ENCODE measurements around the gene SAT1.

SAT1 gene

DNA sequence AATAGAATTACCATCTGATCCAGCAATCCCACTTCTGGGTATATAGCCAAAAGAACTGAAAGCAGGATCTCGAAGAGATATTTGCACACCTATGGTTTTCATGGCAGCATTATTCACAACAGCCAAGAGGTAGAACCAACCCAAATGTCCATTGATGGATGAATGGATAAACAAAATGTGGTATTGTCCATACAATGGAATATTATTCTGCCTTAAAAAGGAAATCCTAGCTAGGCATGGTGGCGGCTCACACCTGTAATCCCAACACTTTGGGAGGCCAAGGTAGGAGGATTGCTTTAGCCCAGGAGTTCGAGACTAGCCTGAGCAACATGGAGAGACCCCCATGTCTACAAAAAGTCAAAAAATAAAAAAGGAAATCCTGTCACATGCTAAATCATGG lies 27.3 kb downstream of the SAT1 start:
- no peak for DNase-seq (ENCODE audit: low read depth in 2 of 2)

GRCh38 chrX:23811108-23811651 lies 28.2 kb downstream of the SAT1 start:
- DNase-seq (ENCODE audit: low read depth in 2 of 2): no peak

DNA sequence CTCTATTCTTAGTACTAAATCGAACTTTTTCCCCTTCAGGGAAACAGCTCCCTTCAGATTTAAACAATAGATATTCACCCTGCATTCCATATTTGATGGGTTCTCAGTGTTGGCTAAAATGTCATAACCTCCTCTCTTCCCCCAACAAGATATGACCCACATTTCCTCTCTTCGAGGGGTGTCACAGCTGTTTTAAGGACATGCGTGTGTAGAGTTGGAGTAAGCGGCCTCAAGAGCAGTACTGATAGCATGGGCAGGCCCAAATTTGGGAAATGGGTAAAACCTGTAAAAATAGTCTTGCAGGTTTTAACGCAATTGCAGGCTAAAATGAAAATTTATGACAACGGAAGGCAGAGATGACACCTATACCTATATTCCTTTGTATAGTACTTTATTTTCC lies 28.7 kb downstream of the SAT1 start:
- DNase-seq (ENCODE audit: low read depth in 2 of 2): no peak

DNA sequence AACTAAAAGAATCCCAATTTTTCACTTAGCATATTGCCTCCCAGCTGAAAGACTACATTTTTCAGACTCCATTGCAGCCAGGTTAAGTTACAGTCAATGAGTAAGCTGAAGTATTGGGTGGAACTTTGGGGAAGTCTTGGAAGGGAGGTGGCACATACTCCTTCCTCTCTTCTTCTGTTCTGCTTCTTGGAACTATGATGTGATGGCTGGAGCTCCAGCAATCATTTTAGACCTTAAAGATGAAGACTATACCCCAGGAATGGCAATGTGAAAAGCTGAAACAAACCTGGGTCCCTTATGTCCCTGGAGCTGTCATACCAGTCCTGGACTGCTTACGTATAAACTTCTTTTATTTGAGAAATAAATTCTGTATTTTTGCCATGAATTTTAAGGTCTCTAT lies 30.8 kb downstream of the SAT1 start:
- no peak for DNase-seq (ENCODE audit: low read depth in 2 of 2)

GRCh38 chrX:23815376-23815775 lies 32.4 kb downstream of the SAT1 start:
- no peak for DNase-seq (ENCODE audit: low read depth in 2 of 2)

GRCh38 chrX:23816179-23816578 lies 33.2 kb downstream of the SAT1 start:
- DNase-seq (ENCODE audit: low read depth in 2 of 2): no peak

DNA sequence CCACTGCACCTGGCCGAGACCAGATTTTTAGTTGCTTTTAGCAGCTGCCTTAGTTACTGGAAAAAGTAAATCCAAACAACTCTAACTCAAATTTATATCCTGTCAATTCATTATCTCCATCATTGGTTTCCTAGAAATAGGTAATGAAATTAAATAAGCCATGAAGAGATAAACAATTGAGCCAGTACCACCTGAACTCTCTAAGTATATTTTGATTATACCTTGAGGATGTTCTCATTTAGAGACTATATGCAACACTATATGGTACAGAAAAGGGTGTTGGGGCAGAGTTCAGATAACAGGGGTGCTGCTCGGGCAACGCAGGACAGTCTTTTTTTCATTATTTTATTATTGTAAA lies 35.0 kb downstream of the SAT1 start:
- DNase-seq (ENCODE audit: low read depth in 2 of 2): no peak

DNA sequence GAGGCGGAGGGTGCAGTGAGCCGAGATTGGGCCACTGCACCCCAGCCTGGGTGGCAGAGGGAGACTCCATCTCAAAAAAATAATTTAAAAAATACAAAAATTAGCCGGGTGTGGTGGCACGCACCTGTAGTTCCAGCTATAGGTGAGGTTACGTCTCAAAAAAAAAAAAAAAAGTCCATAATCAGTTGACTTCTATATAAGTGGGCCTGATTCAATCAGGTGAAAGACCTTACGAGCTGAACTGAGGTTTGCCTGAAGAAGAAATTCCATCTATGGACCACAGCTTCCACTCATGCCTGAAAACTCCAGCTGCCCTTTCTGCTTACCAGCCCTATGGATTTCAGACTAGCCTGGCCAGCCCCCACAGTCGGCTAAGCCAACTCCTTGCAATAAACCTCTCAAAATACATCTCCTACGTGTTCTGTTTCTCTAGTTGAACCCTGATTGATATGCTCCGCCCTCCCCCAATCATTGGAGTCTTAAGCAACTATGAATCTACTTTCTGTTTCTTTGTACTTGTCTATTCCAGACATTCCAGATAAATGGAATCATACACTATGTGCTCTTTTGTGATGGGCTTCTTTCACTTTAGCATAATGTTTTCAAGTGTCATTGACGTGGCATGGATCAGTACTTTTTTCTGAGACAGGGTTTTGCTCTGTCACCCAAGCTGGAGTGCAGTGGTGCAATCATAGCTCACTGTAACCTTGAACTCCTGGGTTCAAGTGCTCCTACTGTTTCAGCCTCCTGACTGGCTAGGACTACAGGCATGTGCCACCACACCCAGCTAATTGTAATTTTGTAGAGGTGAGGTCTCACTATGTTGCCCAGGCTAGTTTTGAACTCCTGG lies 36.6 kb downstream of the SAT1 start:
- no peak for DNase-seq (ENCODE audit: low read depth in 2 of 2)

GRCh38 chrX:23820235-23820782 lies 37.3 kb downstream of the SAT1 start:
- no peak for DNase-seq (ENCODE audit: low read depth in 2 of 2)

DNA sequence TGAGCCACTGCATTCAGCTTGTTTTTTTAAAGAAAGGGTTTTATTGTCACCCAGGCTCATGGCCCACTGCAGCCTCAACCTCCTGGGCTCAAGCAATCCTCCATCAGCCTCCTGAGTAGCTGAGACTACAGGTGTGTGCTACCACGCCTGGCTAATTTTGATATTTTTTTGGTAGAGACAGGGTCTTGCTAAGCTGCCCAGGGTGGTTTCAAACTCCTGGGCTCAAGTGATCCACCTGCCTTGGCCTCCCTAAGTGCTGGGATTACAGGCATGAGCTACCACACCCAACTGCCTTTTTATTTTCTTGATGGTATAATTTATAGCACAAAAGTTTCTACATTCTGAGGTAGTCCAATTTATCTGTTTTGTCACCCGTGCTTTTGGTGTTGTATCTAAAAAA lies 38.9 kb downstream of the SAT1 start:
- DNase-seq (ENCODE audit: low read depth in 2 of 2): no peak

DNA sequence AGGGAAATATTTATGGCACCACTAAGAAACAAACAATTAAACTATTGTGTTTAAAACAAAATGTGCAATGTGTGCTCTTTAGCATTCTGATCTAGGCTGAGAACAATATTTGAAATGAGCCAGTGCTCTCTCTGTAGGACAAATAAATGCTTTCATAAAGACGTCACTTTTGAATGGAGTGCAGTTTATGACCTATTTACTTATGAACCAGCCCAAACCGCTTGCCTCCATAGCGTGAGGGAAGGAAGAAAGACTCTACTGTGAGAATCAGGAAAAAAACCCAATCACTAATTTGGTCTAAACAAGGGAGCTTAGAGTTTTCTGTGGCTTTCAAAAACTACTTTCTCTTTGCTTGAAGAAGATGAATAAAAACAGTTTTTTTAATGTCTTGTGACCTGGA lies 39.4 kb downstream of the SAT1 start:
- DNase-seq (ENCODE audit: low read depth in 2 of 2): no peak

- DNase-seq (ENCODE audit: low read depth in 2 of 2): no peak
These were observed 39.9 kb downstream of the SAT1 start for GRCh38 chrX:23822841-23823240.

DNA sequence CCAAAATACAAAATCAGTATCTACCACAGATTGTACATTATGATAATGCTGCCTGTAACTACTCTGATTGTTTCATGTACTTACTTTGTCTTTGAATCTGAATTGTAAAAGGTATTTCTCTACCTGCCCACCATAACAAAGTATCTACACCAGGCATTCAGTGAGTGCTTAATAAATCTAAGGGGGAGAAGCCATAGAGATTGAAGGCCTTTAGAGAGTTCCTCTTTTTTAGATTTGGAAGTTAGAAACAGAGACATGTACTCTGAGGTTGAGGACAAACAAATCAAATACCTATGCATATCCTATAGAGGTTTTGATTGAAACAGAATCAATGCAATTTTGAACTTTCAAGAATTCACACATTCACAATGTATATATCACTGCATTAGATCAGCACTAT lies 42.7 kb downstream of the SAT1 start:
- DNase-seq (ENCODE audit: low read depth in 2 of 2): no peak

DNA sequence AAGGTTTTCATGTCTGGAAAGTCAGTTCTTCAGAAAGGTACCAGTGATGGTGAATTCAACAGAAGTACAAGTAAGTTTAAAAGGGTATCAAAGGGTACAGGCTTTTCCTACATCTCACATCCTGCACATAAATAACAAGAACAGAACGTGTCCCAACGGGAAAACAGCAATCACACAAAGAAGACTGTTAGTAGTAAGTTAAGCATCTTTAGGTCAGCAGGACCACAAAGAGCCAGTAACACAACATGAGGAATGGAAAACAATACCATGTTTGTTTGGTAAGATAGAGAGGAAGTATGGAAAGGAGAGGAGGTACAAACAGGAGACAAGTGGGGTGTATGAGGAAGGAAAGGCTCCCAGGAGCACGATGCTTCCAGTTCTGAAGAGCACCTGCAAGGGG lies 43.2 kb downstream of the SAT1 start:
- no peak for DNase-seq (ENCODE audit: low read depth in 2 of 2)

GRCh38 chrX:23826653-23827052 lies 43.7 kb downstream of the SAT1 start:
- DNase-seq (ENCODE audit: low read depth in 2 of 2): no peak

DNA sequence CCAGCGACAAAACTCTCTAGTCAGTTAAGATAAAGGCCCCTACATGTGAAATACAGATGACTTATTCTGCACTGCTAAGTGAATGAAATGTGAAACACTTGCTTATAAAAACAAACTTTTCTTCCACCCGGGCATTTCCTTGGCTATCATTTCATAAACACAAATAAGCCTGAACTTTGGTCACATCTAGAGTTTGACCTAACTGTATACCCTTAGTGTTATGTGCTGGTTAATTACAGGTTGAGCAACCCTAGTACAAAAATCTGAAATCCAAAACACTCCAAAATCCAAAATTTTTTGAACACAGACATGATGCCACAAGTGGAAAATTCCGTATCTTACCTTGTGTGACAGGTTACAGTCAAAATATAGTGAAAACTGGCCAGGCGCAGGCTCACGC lies 45.9 kb downstream of the SAT1 start:
- no peak for DNase-seq (ENCODE audit: low read depth in 2 of 2)

- no peak for DNase-seq (ENCODE audit: low read depth in 2 of 2)
These were observed 49.7 kb downstream of the SAT1 start for GRCh38 chrX:23832721-23833120.
